PC-3 (cell line): ENCODE results near the gene MTHFR. TPM values are rescaled to one million over a fixed set of nuclear protein-coding genes. Genes with fewer than 3 reads are reported as not detected.

Source experiments
- ATAC-seq: fragments of 200-7000 bp; cut with Tn5 transposase; 2 replicates; pipeline ENCODE4 v1.9.1; 2020; ENCODE audit warnings: mild to moderate bottlenecking, moderate library complexity
- BruUV-seq: library from RNA; stranded (reverse); fragments of 400-500 nt; replicated peaks from 2 replicates; lab custom pipeline; 2021; lab: Mats Ljungman, UMichigan
- CTCF ChIA-PET: fragments of 300-600 bp; sonication (Branson Sonifier 250); formaldehyde crosslinking; loops from one replicate; lab custom pipeline; 2022; ENCODE audit warnings: antibody characterized with exemption; lab: Charles Lee
- POLR2A ChIA-PET: fragments of 300-600 bp; sonication (Branson Sonifier 250); formaldehyde crosslinking; loops from one replicate; lab custom pipeline; 2022; ENCODE audit warnings: antibody characterized with exemption; ENCODE audit not compliant: unreplicated experiment; lab: Charles Lee
- DNase-seq: peaks from one replicate; pipeline ENCODE4 v3.0.0-alpha.2; 2015
- H2AFZ ChIP-seq: fragments of 300-600 bp; sonication (generic); 2 replicates; pipeline ENCODE4 v1.6.0; 2016; ENCODE audit warnings: antibody characterized with exemption, low read length
- H3F3A ChIP-seq: fragments of 300-600 bp; sonication (generic); one replicate; pipeline ENCODE4 v1.6.0; 2017; ENCODE audit warnings: antibody characterized with exemption, low read length, control low read depth, mild to moderate bottlenecking; ENCODE audit not compliant: unreplicated experiment
- H3K27ac ChIP-seq: fragments of 300-600 bp; sonication (generic); 2 replicates; pipeline ENCODE4 v1.5.1; 2016; ENCODE audit warnings: mild to moderate bottlenecking, low read length
- H3K27me3 ChIP-seq: fragments of 300-600 bp; sonication (generic); 2 replicates; pipeline ENCODE4 v1.6.1; 2016; ENCODE audit warnings: low read length, mixed read lengths
- H3K36me3 ChIP-seq: fragments of 300-600 bp; sonication (generic); 2 replicates; pipeline ENCODE4 v1.6.1; 2016; ENCODE audit warnings: low read depth, mixed run types, low read length, mixed read lengths
- H3K4me1 ChIP-seq: fragments of 300-600 bp; sonication (generic); 2 replicates; pipeline ENCODE4 v1.5.1; 2016; ENCODE audit warnings: low read length; ENCODE audit not compliant: insufficient read depth
- H3K4me2 ChIP-seq: fragments of 300-600 bp; sonication (generic); 2 replicates; pipeline ENCODE4 v1.6.0; 2016; ENCODE audit warnings: low read length
- H3K4me3 ChIP-seq: fragments of 300-600 bp; sonication (generic); 2 replicates; pipeline ENCODE4 v1.5.1; 2016; ENCODE audit warnings: mild to moderate bottlenecking, low read length, mixed read lengths
- H3K79me2 ChIP-seq: fragments of 300-600 bp; sonication (generic); 2 replicates; pipeline ENCODE4 v1.6.1; 2017; ENCODE audit warnings: low read length, mixed read lengths
- H3K9ac ChIP-seq: fragments of 300-600 bp; sonication (generic); 2 replicates; pipeline ENCODE4 v1.6.0; 2016; ENCODE audit warnings: mild to moderate bottlenecking, low read length
- H3K9me2 ChIP-seq: fragments of 300-600 bp; sonication (generic); replicated peaks from 2 replicates; pipeline ENCODE4 v1.6.1; 2016; ENCODE audit warnings: mixed run types, low read length, mixed read lengths
- H3K9me3 ChIP-seq: fragments of 300-600 bp; sonication (generic); 2 replicates; pipeline ENCODE4 v1.6.1; 2016; ENCODE audit warnings: low read length, mixed read lengths
- H4K20me1 ChIP-seq: fragments of 300-600 bp; sonication (generic); 2 replicates; pipeline ENCODE4 v1.6.1; 2016; ENCODE audit warnings: low read length, mixed read lengths
- CTCF ChIP-seq: fragments of 300-600 bp; sonication (generic); conservative IDR thresholded peaks from 2 replicates; pipeline ENCODE4 v1.5.1; 2017; ENCODE audit warnings: antibody characterized with exemption, low read depth, mild to moderate bottlenecking, low read length
- EZH2 ChIP-seq: fragments of 300-600 bp; sonication (generic); IDR thresholded peaks from one replicate; pipeline ENCODE4 v1.6.1; 2017; ENCODE audit warnings: antibody characterized with exemption, mild to moderate bottlenecking, low read length; ENCODE audit not compliant: unreplicated experiment
- EZH2phosphoT487 ChIP-seq: fragments of 300-600 bp; sonication (generic); IDR thresholded peaks from 2 replicates; pipeline ENCODE4 v1.6.1; 2018; ENCODE audit warnings: mild to moderate bottlenecking, antibody characterized with exemption, low read length, borderline replicate concordance
- intact Hi-C: fragments of 100-400 bp; cut with micrococcal nuclease; formaldehyde crosslinking; loops from 2 replicates; pipeline ENCODE4 v1.9.0; 2023
- total RNA-seq: library from RNA; depleted of rRNA; stranded (reverse); fragments of >200 nt; gene quantifications from 2 replicates; pipeline ENCODE4 v1.2.3, GENCODE V29; 2014

Gene MTHFR
- total RNA-seq, 1 experiment from 2014 or later: 13.2 TPM

- no peak overlapping the region for H3K27ac ChIP-seq
- H3K9me2 ChIP-seq: no peaks in the 10 kb centered on the region
- TF ChIP-seq EZH2phosphoT487 (no peak), CTCF (no peak), EZH2 (no peak)
- intact Hi-C loops: no loop called here
- no peaks in the 10 kb centered on the region for H3K36me3 ChIP-seq
- H4K20me1 ChIP-seq: no peaks in the 10 kb centered on the region
- no peaks in the 10 kb centered on the region for H3F3A ChIP-seq
- no peaks in the 10 kb centered on the region for H3K27me3 ChIP-seq
- no peaks in the 10 kb centered on the region for H3K9me3 ChIP-seq
- no peak overlapping the region for H3K9ac ChIP-seq
- no peak for DNase-seq
- no peak for ATAC-seq
- no TSS peak for BruUV-seq
- H3K4me2 ChIP-seq: no peak overlapping the region
- no peak overlapping the region for H2AFZ ChIP-seq
- CTCF ChIA-PET: no interaction called here
- no peak overlapping the region for H3K4me3 ChIP-seq
- H3K4me1 ChIP-seq: peaks cover 28% of the 10 kb centered on the region
- POLR2A ChIA-PET: no interaction called here
- no peaks in the 10 kb centered on the region for H3K79me2 ChIP-seq
Observed at GRCh38 chr1:11788549-11789053, 17.2 kb downstream of the MTHFR start.

GRCh38 chr1:11787804-11788436 is 17.8 kb downstream of the MTHFR start:
- CTCF ChIA-PET: no interaction called here
- no peak for TF ChIP-seq EZH2
- no peak for TF ChIP-seq EZH2phosphoT487
- H3K27ac ChIP-seq: no peak overlapping the region
- no peaks in the 10 kb centered on the region for H3K36me3 ChIP-seq
- ATAC-seq: no peak
- H2AFZ ChIP-seq: no peak overlapping the region
- DNase-seq: no peak
- 0 out of 2 replicates have a peak overlapping the region, but pooled peaks have one; percentile 8 for H3K4me2 ChIP-seq
- intact Hi-C loops: loop anchor here (1.0 kb wide), 1 partner anchor 17 kb away; the partner anchor contains the start of gene MTHFR
- no peaks in the 10 kb centered on the region for H3K27me3 ChIP-seq
- H4K20me1 ChIP-seq: no peaks in the 10 kb centered on the region
- H3K4me3 ChIP-seq: no peak overlapping the region
- no peak overlapping the region for H3K9ac ChIP-seq
- H3K4me1 ChIP-seq: peaks cover 28% of the 10 kb centered on the region
- no peaks in the 10 kb centered on the region for H3K79me2 ChIP-seq
- no TSS peak for BruUV-seq
- H3K9me3 ChIP-seq: no peaks in the 10 kb centered on the region
- no peaks in the 10 kb centered on the region for H3K9me2 ChIP-seq
- H3F3A ChIP-seq: no peaks in the 10 kb centered on the region
- POLR2A ChIA-PET: interaction anchor here (0.6 to 0.9 kb wide), 2 partner anchors 19 to 120 kb away, joined by 4 to 5 read pairs; no protein-coding TSS in a partner anchor

GRCh38 chr1:11787251-11787803 is 18.4 kb downstream of the MTHFR start:
- no peaks in the 10 kb centered on the region for H3K79me2 ChIP-seq
- no peaks in the 10 kb centered on the region for H3K36me3 ChIP-seq
- no peaks in the 10 kb centered on the region for H3K9me3 ChIP-seq
- no TSS peak for BruUV-seq
- H3K9ac ChIP-seq: no peak overlapping the region
- H4K20me1 ChIP-seq: no peaks in the 10 kb centered on the region
- H2AFZ ChIP-seq: no peak overlapping the region
- no peak for TF ChIP-seq EZH2phosphoT487
- no peaks in the 10 kb centered on the region for H3K27me3 ChIP-seq
- intact Hi-C loops: loop anchor here (1.0 kb wide), 1 partner anchor 18 kb away; the partner anchor contains the start of gene MTHFR
- no peak overlapping the region for H3K4me3 ChIP-seq
- H3K9me2 ChIP-seq: no peaks in the 10 kb centered on the region
- DNase-seq (peak; percentile 45), ATAC-seq (peak; percentile 41)
- H3K4me2 ChIP-seq: 0 out of 2 replicates have a peak overlapping the region, but pooled peaks have one; percentile 8
- ChIA-PET POLR2A (interaction anchor here (0.6 to 0.9 kb wide), 2 partner anchors 19 to 121 kb away, joined by 4 to 5 read pairs; no protein-coding TSS in a partner anchor), CTCF (no interaction called here)
- H3K4me1 ChIP-seq: peaks cover 24% of the 10 kb centered on the region
- no peaks in the 10 kb centered on the region for H3F3A ChIP-seq
- H3K27ac ChIP-seq: no peak overlapping the region
